Glomerular endothelial cell (primary cell): ENCODE results near the gene UCKL1. TPM values are rescaled to one million over a fixed set of nuclear protein-coding genes. Genes with fewer than 3 reads are reported as not detected.

ENCODE experiments used
- DNase-seq: peaks from one replicate; pipeline ENCODE4 v3.0.0-alpha.2; 2011; ENCODE audit warnings: low read depth, low spot score; ENCODE audit errors: extremely low read depth
- total RNA-seq: library from RNA; depleted of rRNA; stranded (reverse); fragments of >200 nt; gene quantifications from 2 replicates; pipeline ENCODE4 v1.2.3, GENCODE V29; 2015

Gene UCKL1
- total RNA-seq, 1 donor from 2014 or later, result 45.4 TPM

DNA sequence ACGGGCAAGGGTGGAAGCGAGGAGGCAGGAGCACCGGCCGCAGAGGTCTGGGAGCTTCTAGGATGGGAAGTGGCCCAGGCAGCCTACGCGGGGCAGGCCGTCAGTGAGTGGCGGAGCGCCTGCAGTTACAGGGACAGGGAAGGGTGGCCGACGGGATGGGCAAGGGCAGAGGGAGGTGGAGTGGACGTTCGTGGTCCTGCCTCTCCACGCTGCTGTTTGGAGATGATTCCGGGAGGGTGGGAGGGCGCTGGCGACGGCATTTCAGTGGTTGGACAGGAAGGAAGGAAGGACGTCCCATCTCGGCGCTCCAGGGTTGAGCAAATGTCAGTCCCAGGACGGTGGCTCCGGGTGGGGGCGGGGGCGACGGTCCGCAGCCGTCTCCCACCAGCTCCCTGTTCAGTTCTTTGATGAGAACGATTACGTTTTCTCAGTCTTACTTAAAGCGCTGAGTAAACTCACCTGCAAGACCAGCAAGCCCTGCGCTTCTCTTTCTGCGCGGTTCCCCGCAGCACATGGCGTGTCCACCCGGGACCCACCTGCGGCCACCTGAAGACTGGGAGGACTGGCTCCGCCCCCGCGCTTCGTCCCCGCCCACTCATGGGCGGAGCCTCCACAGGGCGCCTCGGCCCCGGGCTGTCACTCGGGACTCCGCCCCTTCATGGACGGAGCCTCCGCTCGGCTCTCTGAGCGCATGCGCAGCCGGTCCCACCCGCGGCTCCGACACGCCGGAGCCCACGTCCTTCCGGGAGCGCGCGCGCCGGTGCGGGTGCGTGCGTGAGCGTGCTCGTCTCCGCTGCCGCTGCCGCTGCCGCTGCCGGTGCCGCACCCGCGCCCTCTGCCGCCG, 61.6 kb downstream of the UCKL1 start, which contains the start of gene DNAJC5:
Gene DNAJC5 (plus strand): TSS at position 769 of the 844 bp plus-strand sequence. CDS start 33,220 bp downstream, outside the sequence.
- DNase-seq, result no peak

DNA sequence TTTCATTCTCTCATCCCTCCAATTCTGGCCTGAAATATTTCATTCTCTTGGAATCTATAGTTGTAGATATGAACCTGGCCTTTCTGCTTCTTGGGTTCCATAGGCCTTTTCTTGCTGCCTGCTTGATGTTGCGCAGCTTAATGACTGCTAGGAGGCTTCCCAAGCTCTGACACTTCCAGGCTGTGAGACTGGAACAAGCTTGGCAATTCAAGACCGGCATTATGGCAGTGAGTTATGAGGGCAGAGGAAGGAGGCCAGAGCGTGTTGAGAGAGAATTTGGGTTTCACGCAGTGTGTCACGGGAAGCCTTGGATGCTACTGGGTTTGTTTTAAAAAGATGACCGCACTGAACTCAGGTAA, 62.2 kb downstream of the UCKL1 start:
- no peak for DNase-seq

- no peak for DNase-seq
Observed at GRCh38 chr20:63892402-63892801, 63.8 kb downstream of the UCKL1 start.

GRCh38 chr20:63891061-63892002, 64.9 kb downstream of the UCKL1 start:
- DNase-seq, result no peak

- no peak for DNase-seq
Observed at GRCh38 chr20:63890616-63891015, 65.6 kb downstream of the UCKL1 start.

DNA sequence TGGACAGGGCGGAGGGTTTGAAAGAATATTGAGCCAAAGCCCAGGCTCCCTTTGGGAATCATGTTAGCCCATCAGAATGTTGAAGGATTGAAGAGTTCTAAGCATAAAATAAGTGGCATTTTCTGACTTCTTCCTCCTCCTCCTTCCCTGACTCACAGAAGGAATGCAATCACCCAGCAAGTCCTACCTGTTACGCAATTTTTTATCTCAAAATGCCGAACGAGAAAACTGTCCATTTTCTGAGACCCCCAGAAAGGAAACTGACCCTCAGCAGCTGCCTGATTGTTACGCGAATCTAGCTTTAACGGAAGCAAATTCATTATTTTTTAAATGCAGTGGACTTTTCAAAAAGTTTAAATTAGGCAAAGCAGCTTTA, 66.0 kb downstream of the UCKL1 start:
- DNase-seq, result no peak

Other genes starting within 250 kb of the UCKL1 start
- gene ARFRP1, start 248.4 kb downstream of the UCKL1 start, total RNA-seq, result 41.8 and 55.7 TPM in 2 replicates
- gene ZGPAT, start 248.4 kb downstream of the UCKL1 start, total RNA-seq, result 32.3 and 40.9 TPM in 2 replicates
- 10.8 and 13.7 TPM in 2 replicates for gene LIME1, start 219.8 kb downstream of the UCKL1 start, total RNA-seq
- 44.2 and 81.2 TPM in 2 replicates for gene SLC2A4RG, start 216.6 kb downstream of the UCKL1 start, total RNA-seq
- gene ZBTB46, start 125.2 kb downstream of the UCKL1 start, total RNA-seq, result 6.7 and 11.7 TPM in 2 replicates
- not detected in 2 replicates for gene ABHD16B, start 94.9 kb downstream of the UCKL1 start, total RNA-seq
- 189 and 209 TPM in 2 replicates for gene TPD52L2, start 91.1 kb downstream of the UCKL1 start, total RNA-seq
- 78.2 and 79.4 TPM in 2 replicates for gene DNAJC5, start 61.3 kb downstream of the UCKL1 start, total RNA-seq
- gene ZNF512B, start 13.5 kb upstream of the UCKL1 start, total RNA-seq, result 15.9 and 24.3 TPM in 2 replicates
- gene SAMD10, start 23.2 kb upstream of the UCKL1 start, total RNA-seq, result 6.2 and 8.3 TPM in 2 replicates
- 63.2 and 64.3 TPM in 2 replicates for gene PRPF6, start 24.7 kb upstream of the UCKL1 start, total RNA-seq
- 1.2 and 6.8 TPM in 2 replicates for gene C20orf204, start 79.8 kb upstream of the UCKL1 start, total RNA-seq
- gene SOX18, start 93.2 kb upstream of the UCKL1 start, total RNA-seq, result 31.8 and 102 TPM in 2 replicates
- gene TCEA2, start 106.8 kb upstream of the UCKL1 start, total RNA-seq, result 34.5 and 61.0 TPM in 2 replicates
- gene RGS19, start 123.1 kb upstream of the UCKL1 start, total RNA-seq, result 32.6 and 40.3 TPM in 2 replicates
- gene OPRL1, start 123.7 kb upstream of the UCKL1 start, total RNA-seq, result 2.7 and 4.5 TPM in 2 replicates
- 1.2 TPM in 1 of 2 replicates, not detected in the other for gene LKAAEAR1, start 128.0 kb upstream of the UCKL1 start, total RNA-seq
- gene NPBWR2, start 151.1 kb upstream of the UCKL1 start, total RNA-seq, result not detected in 2 replicates
- not detected in 2 replicates for gene MYT1, start 208.0 kb upstream of the UCKL1 start, total RNA-seq